HG03354 (cell line): ENCODE data around the gene HTR2A.
"Not testable (repeated sequence)": the region's sequence is repeated elsewhere in the genome, so short reads cannot be mapped to it uniquely, and the experiment has no call there.

Experiments
- ATAC-seq: cut with Tn5 transposase; IDR thresholded peaks from one replicate; pipeline ENCODE4 v1.9.1; 2021; ENCODE audit warnings: mild to moderate bottlenecking; ENCODE audit not compliant: unreplicated experiment, poor library complexity, severe bottlenecking

The HTR2A gene

GRCh38 chr13:46817838-46818476 is 78.9 kb downstream of the HTR2A start:
- no peak for ATAC-seq

GRCh38 chr13:46817095-46817494 is 79.8 kb downstream of the HTR2A start:
- no peak for ATAC-seq

DNA sequence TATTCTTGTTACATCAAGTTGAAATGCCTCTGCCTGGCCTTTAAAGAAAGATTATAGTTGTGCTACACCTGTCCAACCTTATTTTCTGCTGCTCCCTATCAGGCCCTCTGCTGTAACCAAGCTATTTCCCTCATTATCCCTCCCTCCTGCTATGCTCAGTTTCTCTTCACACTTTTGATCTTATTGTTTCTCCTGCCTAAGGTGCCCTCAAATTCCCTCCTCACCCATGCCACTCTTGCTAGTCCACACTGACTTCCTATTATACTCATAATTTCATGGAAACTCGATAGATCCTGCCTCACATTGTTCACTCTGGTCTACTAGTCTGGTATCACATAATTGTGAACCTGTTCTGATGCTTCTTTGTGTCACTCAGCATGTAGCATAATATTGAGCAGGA is 80.5 kb downstream of the HTR2A start:
- no peak for ATAC-seq

DNA sequence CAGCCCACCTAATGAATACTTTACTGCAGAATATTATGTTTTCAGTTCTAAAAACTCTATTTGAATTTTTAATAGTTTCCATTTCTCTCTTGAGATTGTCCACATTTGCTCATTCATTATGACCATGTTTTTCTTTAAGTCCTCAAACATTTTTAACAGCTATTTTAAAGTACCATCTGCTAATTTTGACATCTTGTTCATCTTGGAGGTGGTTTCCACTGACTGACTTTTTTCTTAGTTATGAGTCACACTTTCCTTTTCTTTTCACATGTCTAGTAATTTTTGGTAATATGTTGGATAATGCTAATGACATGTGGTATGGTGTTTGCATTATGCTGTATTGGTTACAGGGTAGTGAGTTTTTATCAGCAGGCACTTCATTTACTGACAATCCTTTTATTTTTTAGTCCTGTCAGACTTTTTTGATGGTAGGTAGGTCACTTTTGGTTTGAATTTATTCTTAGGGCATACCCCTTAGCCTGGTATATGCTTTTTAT is 84.5 kb downstream of the HTR2A start:
- ATAC-seq, result no peak

GRCh38 chr13:46810440-46810839 is 86.4 kb downstream of the HTR2A start:
- no peak for ATAC-seq

DNA sequence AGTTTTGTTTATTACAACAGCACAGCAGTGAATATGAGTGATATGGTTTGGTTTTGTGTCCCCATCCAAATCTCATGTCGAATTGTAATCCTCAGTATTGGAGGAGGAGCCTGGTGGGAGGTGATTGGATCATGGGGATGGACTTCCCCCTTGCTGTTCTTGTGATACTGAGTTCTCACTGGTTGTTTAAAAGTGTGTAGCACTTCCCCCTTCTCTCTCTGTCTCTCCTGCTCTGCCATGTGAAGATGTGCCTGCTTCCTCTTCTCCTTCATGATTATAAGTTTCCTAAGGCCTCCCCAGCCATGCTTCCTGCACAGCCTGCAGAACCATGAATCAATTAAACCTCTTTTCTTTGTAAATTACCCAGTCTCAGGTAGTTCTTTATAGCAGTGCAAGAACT is 91.9 kb downstream of the HTR2A start:
- not testable (repeated sequence) for ATAC-seq

- no peak for ATAC-seq
These were observed 92.5 kb downstream of the HTR2A start for GRCh38 chr13:46804391-46804815.

- no peak for ATAC-seq
These were observed 93.3 kb downstream of the HTR2A start for GRCh38 chr13:46803586-46803985.

GRCh38 chr13:46801858-46802257 is 95.0 kb downstream of the HTR2A start:
- ATAC-seq, result no peak

DNA sequence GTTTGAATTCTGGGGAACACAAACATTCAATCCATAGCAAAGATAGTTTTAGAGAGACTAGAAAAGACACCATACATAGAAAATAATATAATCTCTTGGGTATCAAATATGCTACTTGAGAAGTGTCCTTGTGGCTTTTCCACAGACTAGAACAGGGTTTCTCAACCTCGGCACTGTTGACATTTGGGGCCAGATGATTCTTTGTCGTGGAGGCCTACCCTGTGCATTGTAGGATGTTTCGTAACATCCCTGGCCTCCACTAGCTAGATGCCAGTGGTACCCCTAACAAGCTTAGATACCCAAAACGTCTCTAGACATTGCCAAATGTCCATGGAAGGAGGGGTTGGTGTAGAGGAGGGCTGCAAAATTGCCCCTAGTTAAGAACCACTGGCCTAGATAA is 97.7 kb downstream of the HTR2A start:
- ATAC-seq, result no peak

- no peak for ATAC-seq
These were observed 99.2 kb downstream of the HTR2A start for GRCh38 chr13:46797501-46798237.

GRCh38 chr13:46796515-46797474 is 100.1 kb downstream of the HTR2A start, which contains the start of gene ESD:
Gene ESD (minus strand): TSS chr13:46797161. CDS start chr13:46791413, 5,748 bp downstream.
- peak; percentile 94 for ATAC-seq

GRCh38 chr13:46796129-46796514 is 100.7 kb downstream of the HTR2A start:
- ATAC-seq, result no peak

DNA sequence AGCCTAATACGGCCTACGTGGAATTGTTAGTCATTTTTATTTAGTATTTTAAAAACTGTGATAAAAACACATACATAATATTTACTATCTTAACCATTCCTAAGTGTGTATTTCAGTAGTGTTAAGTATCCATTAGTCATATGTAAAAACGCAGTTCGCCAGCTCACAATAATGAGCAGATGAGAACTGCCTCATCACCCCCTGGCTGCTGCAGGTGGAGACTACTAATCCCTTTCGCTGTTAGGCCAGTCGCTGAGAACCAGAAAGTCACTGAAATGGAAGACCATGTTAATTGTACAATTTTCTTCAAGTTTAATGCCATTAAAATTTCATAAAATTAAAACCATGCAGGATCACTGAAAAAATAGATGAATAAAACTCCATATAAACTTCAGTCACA is 101.5 kb downstream of the HTR2A start:
- no peak for ATAC-seq

DNA sequence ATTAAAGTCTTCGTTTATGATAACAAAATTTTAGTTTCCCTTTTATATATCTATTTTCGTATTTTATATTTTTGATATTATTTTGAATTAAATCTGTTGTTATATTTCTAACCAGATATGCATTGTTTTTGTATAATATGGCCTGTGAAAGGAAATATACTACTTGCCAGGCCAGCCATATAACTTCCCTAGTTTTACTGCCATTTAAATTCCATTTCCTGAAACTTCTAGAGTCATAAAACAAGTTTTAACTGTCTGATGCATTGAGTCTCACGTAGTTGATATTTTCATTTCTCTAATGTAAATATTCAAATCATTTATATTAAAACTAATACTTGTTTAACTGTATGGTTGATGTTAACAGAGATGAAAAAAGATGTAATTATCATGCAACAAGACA is 113.3 kb downstream of the HTR2A start:
- no peak for ATAC-seq

GRCh38 chr13:46782691-46783090 is 114.2 kb downstream of the HTR2A start:
- ATAC-seq, result no peak

GRCh38 chr13:46782066-46782465 is 114.8 kb downstream of the HTR2A start:
- ATAC-seq, result no peak
